NCI-H2171 treated with DMSO at 0.1 percent for 48 hours (cell line): Measurements from ENCODE around the gene ENDOG.
"Not testable (repeated sequence)": the region's sequence is repeated elsewhere in the genome, so short reads cannot be mapped to it uniquely, and the experiment has no call there.

ENCODE experiments used
- DNase-seq: peaks from one replicate; lab custom pipeline; 2025; lab: John Stamatoyannopoulos, UW

ENDOG gene

GRCh38 chr9:128862401-128862851, 44.1 kb downstream of the ENDOG start:
- DNase-seq, result no peak

- DNase-seq, result peak; percentile 30
These were observed 45.3 kb downstream of the ENDOG start for GRCh38 chr9:128863647-128864046.

DNA sequence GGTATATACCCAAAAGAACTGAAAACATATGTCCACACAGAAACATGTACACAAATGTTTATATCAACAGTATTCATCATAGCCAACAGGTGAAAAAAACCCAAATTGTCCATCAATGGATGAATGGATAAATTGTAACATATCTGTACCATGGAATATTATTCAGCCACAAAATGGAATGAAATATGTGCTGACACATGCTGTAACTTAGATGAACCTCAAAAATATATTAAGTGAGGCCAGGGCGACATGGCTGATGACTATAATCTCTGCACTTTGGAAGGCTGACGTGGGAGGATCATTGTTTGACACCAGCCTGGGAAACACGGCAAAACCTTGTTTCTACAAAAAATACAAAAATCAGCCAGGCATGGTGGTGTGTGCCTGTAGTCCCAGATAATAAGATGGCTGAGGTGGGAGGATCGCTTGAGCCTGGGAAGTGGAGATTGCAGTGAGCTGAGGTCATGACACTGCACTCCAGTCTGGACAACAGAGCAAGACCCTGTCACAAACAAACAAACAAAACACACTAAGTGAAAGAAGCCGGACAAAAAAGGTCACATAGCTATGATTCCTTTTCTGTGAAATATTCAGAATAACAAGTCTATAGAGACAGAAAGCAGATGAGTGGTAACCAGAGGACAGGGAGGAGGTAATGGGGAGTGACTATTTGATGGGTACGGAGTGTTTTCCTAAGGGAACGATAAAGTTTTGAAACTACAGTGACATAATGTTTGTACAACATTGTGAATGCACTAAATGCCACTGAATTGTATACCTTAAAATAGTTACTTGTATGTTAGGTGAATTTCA, 52.0 kb downstream of the ENDOG start:
- DNase-seq, result no peak

GRCh38 chr9:128870941-128871265, 52.6 kb downstream of the ENDOG start:
- not testable (repeated sequence) for DNase-seq
